Measurements from ENCODE around the gene SLC10A3.

The SLC10A3 gene

DNA sequence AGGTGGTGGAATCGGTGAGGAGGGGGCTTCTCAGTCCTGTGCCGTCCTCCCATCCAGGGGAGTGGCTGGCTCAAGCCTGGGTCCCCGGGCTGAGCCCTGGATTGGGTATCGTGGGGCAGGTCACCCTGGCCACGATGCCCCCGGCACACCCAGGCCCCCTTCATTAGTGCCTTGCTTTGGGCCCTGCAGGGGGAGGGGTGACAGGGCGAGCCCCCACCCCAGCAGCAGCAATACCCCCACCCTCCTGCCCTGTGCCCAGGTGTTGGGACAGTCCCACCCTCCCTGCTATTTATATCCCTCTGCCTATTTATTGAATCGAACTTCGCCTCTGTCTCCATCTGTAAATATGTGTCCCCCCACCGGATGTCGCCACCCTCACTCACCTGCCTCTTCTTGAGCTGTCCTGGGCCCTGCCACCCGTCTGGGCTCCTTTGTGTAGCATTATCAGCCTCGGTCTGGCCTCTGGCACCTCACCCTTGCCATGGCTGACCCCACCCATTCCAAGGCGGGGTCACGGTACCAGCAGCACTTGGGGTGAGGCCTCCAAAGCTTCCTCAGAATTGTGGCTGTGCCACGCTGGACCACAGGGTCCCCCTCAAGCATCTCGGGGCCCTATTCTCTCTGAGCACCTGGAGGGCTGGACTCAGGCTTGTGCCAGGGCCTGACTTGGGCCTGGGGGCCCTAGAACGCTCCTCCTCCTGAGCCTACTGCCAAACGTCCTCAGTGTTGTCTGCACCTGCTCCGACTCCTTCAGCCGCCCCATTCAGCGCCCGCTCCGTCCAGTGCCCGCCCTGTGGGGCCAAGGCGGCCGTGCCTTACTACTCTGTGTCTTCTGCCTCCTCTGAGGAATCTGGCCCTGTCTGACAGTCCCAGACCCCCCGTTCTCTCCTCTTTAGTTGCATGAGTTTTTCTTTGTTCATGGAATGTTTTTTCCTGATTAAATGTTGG lies 17.5 kb downstream of the SLC10A3 start:
- H3K4me3 ChIP-seq (ENCODE audit: low read length), result no peak overlapping the region
- H3K27me3 ChIP-seq (ENCODE audit: control insufficient read depth, insufficient read depth, low read length), result no peaks in the 10 kb centered on the region
- H3K36me3 ChIP-seq (ENCODE audit: control insufficient read depth, insufficient read depth, low read length), result peaks cover 2% of the 10 kb centered on the region
- H3K27ac ChIP-seq (ENCODE audit: low read depth, low read length), result no peak overlapping the region
- H3K4me1 ChIP-seq (ENCODE audit: control insufficient read depth, insufficient read depth, low read length), result no peaks in the 10 kb centered on the region
- H3K9ac ChIP-seq (ENCODE audit: low read length), result no peak overlapping the region

DNA sequence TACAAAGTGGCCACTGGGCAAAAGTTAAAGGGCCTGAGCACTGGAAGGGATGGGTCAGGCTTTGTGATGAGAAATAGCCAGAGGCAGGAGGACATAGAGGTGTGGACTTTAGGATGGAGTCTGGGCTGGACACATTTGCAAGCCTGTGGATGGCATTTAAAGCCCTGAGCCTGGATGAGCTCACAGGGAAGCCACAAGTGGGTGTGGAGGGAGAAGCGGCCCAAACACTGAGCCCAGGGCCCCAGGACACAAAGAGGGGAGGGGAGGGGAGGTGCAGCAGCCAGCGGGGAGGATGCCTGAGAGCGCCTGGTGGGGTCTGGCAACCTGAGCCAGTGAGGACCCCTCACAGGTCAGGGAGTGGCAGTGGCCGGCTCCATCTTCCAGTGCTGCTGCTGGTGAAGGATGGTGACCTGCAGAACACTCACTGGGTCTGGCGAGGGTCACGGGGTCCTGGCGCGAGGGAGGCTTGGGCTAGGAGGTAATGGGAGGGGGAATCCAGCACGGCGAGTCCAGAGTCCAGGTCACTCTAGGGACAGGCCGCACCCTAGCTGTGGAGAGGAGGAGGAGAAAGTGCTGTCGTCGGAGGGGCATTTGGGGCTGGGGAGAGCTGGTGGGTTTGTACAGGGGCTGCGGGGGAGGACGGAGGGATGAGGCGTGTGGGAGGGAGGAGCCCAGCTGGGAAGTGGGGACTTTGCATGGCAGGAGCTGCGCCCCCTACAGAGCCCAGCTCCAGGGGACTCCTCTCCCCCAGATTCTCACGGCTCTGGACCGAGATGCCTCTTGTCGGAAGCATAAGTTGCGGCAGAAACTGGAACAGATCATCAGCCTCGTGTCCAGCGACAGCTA lies 18.4 kb downstream of the SLC10A3 start:
- Histone ChIP-seq H3K27ac (ENCODE audit: low read depth, low read length) (no peak overlapping the region), H3K27me3 (ENCODE audit: control insufficient read depth, insufficient read depth, low read length) (no peaks in the 10 kb centered on the region), H3K9ac (ENCODE audit: low read length) (no peak overlapping the region), H3K4me1 (ENCODE audit: control insufficient read depth, insufficient read depth, low read length) (no peaks in the 10 kb centered on the region), H3K36me3 (ENCODE audit: control insufficient read depth, insufficient read depth, low read length) (peaks cover 2% of the 10 kb centered on the region), H3K4me3 (ENCODE audit: low read length) (no peak overlapping the region)

DNA sequence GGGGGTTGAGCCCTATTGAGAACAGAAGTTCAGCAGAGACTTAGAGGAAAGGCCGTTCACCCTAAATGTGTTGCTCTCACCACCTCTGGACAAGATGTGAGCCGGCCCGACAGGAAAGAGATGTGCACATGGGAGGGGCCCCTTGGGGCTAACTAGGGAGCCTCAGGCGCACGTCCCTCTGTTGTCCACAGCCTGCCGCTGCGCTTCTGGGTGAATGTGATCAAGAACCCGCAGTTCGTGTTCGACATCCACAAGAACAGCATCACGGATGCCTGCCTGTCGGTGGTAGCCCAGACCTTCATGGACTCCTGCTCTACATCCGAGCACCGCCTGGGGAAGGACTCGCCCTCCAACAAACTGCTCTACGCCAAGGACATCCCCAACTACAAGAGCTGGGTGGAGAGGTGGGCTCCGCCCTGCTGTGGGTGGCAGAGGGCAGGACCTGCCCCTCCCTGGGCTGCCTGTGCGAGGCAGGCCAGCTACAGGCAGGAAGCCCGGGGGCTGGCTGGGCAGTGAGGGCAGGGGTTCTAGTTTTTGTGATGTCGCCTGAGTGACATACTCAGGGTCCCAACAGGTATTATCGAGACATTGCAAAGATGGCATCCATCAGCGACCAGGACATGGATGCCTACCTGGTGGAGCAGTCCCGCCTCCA lies 19.4 kb downstream of the SLC10A3 start:
- no peaks in the 10 kb centered on the region for H3K27me3 ChIP-seq (ENCODE audit: control insufficient read depth, insufficient read depth, low read length)
- H3K9ac ChIP-seq (ENCODE audit: low read length), result no peak overlapping the region
- no peak overlapping the region for H3K27ac ChIP-seq (ENCODE audit: low read depth, low read length)
- no peaks in the 10 kb centered on the region for H3K4me1 ChIP-seq (ENCODE audit: control insufficient read depth, insufficient read depth, low read length)
- no peaks in the 10 kb centered on the region for H3K36me3 ChIP-seq (ENCODE audit: control insufficient read depth, insufficient read depth, low read length)
- H3K4me3 ChIP-seq (ENCODE audit: low read length), result no peak overlapping the region

DNA sequence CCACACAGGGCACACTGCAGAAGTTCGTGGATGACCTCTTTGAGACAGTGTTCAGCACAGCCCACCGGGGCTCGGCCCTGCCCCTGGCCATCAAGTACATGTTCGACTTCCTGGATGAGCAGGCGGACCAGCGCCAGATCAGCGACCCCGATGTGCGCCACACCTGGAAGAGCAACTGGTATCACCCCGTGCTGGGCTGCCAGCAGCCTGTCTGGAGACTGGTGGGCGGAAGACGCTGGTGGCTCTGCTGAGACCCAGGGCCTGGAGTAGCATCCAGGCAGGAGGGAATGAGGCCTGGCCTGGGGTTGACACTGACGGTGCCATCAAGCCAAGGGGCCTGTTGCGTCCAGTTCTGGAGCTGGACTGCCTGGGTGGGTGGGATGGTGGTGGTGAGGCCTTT lies 20.0 kb downstream of the SLC10A3 start:
- Histone ChIP-seq H3K9ac (ENCODE audit: low read length) (no peak overlapping the region), H3K27ac (ENCODE audit: low read depth, low read length) (no peak overlapping the region), H3K4me1 (ENCODE audit: control insufficient read depth, insufficient read depth, low read length) (no peaks in the 10 kb centered on the region), H3K4me3 (ENCODE audit: low read length) (no peak overlapping the region), H3K36me3 (ENCODE audit: control insufficient read depth, insufficient read depth, low read length) (peaks cover 3% of the 10 kb centered on the region), H3K27me3 (ENCODE audit: control insufficient read depth, insufficient read depth, low read length) (no peaks in the 10 kb centered on the region)

- Histone ChIP-seq H3K4me3 (ENCODE audit: low read length) (no peak overlapping the region), H3K9ac (ENCODE audit: low read length) (no peak overlapping the region), H3K36me3 (ENCODE audit: control insufficient read depth, insufficient read depth, low read length) (peaks cover 4% of the 10 kb centered on the region), H3K27ac (ENCODE audit: low read depth, low read length) (no peak overlapping the region), H3K4me1 (ENCODE audit: control insufficient read depth, insufficient read depth, low read length) (no peaks in the 10 kb centered on the region), H3K27me3 (ENCODE audit: control insufficient read depth, insufficient read depth, low read length) (no peaks in the 10 kb centered on the region)
These were observed 20.5 kb downstream of the SLC10A3 start for GRCh38 chrX:154469880-154470279.

- Histone ChIP-seq H3K4me3 (ENCODE audit: low read length) (no peak overlapping the region), H3K9ac (ENCODE audit: low read length) (no peak overlapping the region), H3K36me3 (ENCODE audit: control insufficient read depth, insufficient read depth, low read length) (peaks cover 4% of the 10 kb centered on the region), H3K4me1 (ENCODE audit: control insufficient read depth, insufficient read depth, low read length) (no peaks in the 10 kb centered on the region), H3K27me3 (ENCODE audit: control insufficient read depth, insufficient read depth, low read length) (no peaks in the 10 kb centered on the region), H3K27ac (ENCODE audit: low read depth, low read length) (no peak overlapping the region)
These were observed 21.3 kb downstream of the SLC10A3 start for GRCh38 chrX:154469114-154469513.

DNA sequence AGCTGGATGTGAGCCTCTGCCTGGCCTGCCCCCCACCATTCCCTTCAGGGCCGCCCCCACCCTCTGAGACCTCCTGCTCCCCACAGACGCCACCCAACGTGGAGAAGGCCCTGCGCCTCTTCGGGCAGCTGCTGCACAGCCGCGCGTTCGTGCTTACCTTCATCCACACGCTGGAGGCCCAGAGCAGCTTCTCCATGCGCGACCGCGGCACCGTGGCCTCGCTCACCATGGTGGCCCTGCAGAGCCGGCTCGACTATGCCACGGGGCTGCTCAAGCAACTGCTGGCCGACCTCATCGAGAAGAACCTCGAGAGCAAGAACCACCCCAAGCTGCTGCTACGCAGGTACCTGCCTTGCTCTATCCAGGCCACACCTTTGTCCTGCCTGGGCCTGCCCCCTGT lies 22.2 kb downstream of the SLC10A3 start:
- Histone ChIP-seq H3K27me3 (ENCODE audit: control insufficient read depth, insufficient read depth, low read length) (no peaks in the 10 kb centered on the region), H3K36me3 (ENCODE audit: control insufficient read depth, insufficient read depth, low read length) (peaks cover 4% of the 10 kb centered on the region), H3K27ac (ENCODE audit: low read depth, low read length) (no peak overlapping the region), H3K4me1 (ENCODE audit: control insufficient read depth, insufficient read depth, low read length) (no peaks in the 10 kb centered on the region), H3K9ac (ENCODE audit: low read length) (no peak overlapping the region), H3K4me3 (ENCODE audit: low read length) (no peak overlapping the region)

GRCh38 chrX:154467556-154467955 lies 22.9 kb downstream of the SLC10A3 start:
- no peak overlapping the region for H3K9ac ChIP-seq (ENCODE audit: low read length)
- peaks cover 2% of the 10 kb centered on the region for H3K27me3 ChIP-seq (ENCODE audit: control insufficient read depth, insufficient read depth, low read length)
- no peaks in the 10 kb centered on the region for H3K4me1 ChIP-seq (ENCODE audit: control insufficient read depth, insufficient read depth, low read length)
- no peak overlapping the region for H3K4me3 ChIP-seq (ENCODE audit: low read length)
- no peak overlapping the region for H3K27ac ChIP-seq (ENCODE audit: low read depth, low read length)
- peaks cover 4% of the 10 kb centered on the region for H3K36me3 ChIP-seq (ENCODE audit: control insufficient read depth, insufficient read depth, low read length)

GRCh38 chrX:154466907-154467306 lies 23.5 kb downstream of the SLC10A3 start:
- Histone ChIP-seq H3K27me3 (ENCODE audit: control insufficient read depth, insufficient read depth, low read length) (peaks cover 3% of the 10 kb centered on the region), H3K4me3 (ENCODE audit: low read length) (no peak overlapping the region), H3K4me1 (ENCODE audit: control insufficient read depth, insufficient read depth, low read length) (no peaks in the 10 kb centered on the region), H3K9ac (ENCODE audit: low read length) (no peak overlapping the region), H3K36me3 (ENCODE audit: control insufficient read depth, insufficient read depth, low read length) (peaks cover 4% of the 10 kb centered on the region), H3K27ac (ENCODE audit: low read depth, low read length) (no peak overlapping the region)

GRCh38 chrX:154466036-154466435 lies 24.4 kb downstream of the SLC10A3 start:
- Histone ChIP-seq H3K27ac (ENCODE audit: low read depth, low read length) (no peak overlapping the region), H3K9ac (ENCODE audit: low read length) (no peak overlapping the region), H3K4me1 (ENCODE audit: control insufficient read depth, insufficient read depth, low read length) (no peaks in the 10 kb centered on the region), H3K36me3 (ENCODE audit: control insufficient read depth, insufficient read depth, low read length) (peaks cover 4% of the 10 kb centered on the region), H3K27me3 (ENCODE audit: control insufficient read depth, insufficient read depth, low read length) (peaks cover 3% of the 10 kb centered on the region), H3K4me3 (ENCODE audit: low read length) (no peak overlapping the region)

DNA sequence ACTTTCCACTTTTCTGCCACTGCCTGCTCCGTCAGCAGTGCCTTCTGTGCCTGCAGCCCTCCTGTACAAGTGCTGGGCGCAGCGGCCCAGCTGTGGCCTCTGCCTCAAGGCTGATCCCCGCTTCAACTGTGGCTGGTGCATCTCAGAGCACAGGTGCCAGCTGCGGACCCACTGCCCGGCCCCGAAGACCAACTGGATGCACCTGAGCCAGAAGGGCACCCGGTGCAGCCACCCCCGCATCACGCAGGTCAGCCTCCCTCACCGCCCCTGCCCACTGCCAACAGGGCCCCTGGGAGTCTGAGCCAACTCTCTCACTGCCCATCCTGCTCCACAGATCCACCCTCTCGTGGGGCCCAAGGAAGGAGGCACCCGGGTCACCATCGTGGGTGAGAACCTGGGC lies 24.8 kb downstream of the SLC10A3 start:
- Histone ChIP-seq H3K36me3 (ENCODE audit: control insufficient read depth, insufficient read depth, low read length) (peaks cover 4% of the 10 kb centered on the region), H3K4me1 (ENCODE audit: control insufficient read depth, insufficient read depth, low read length) (no peaks in the 10 kb centered on the region)

DNA sequence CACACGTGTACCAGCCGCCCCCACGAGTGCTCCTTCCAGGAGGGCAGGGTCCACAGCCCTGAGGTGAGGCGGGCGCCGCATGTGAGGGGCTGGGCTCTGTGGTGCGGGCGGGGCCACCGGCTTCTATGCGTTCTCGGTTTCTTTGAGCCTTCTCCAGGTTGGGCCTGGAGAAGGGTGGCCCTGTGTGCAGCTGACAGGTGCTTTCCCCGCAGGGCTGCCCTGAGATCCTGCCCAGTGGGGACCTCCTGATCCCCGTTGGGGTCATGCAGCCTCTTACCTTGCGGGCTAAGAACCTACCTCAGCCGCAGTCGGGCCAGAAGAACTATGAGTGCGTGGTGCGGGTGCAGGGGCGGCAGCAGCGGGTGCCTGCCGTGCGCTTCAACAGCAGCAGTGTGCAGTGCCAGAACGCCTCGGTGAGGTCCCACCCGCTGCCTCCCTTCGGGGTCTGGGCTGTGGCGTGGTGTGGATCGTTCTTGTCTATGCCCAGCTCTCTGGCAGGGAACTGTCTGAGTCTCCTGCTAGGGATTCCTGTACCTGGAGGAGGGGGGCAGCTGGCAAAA lies 25.5 kb downstream of the SLC10A3 start:
- peaks cover 3% of the 10 kb centered on the region for H3K27me3 ChIP-seq (ENCODE audit: control insufficient read depth, insufficient read depth, low read length)
- no peaks in the 10 kb centered on the region for H3K4me1 ChIP-seq (ENCODE audit: control insufficient read depth, insufficient read depth, low read length)
- peaks cover 4% of the 10 kb centered on the region for H3K36me3 ChIP-seq (ENCODE audit: control insufficient read depth, insufficient read depth, low read length)
- H3K27ac ChIP-seq (ENCODE audit: low read depth, low read length), result no peak overlapping the region
- no peak overlapping the region for H3K9ac ChIP-seq (ENCODE audit: low read length)
- no peak overlapping the region for H3K4me3 ChIP-seq (ENCODE audit: low read length)

More for the DNA sequence above, 24.8 kb downstream of the SLC10A3 start:
- Histone ChIP-seq H3K27me3 (ENCODE audit: control insufficient read depth, insufficient read depth, low read length) (peaks cover 3% of the 10 kb centered on the region), H3K4me3 (ENCODE audit: low read length) (no peak overlapping the region), H3K9ac (ENCODE audit: low read length) (no peak overlapping the region), H3K27ac (ENCODE audit: low read depth, low read length) (no peak overlapping the region)
